HL-60 (cell line): ENCODE results near the gene LBH.

ENCODE experiments used
- DNase-seq, 2 experiments: peaks; one replicate each; pipeline ENCODE4 v3.0.0-alpha.2; 2010 to 2020; ENCODE audit warnings: low read depth in 1 of 2, low spot score in 1 of 2
- H3K27ac ChIP-seq: fragments of 250-450 bp; sonication (Bioruptor Pico); replicated peaks from 2 replicates; pipeline ENCODE4 v1.5.1; 2020; ENCODE audit warnings: mild to moderate bottlenecking, moderate library complexity
- H3K27me3 ChIP-seq: fragments of 250-450 bp; sonication (Bioruptor Pico); 2 replicates; pipeline ENCODE4 v1.5.1; 2021; ENCODE audit warnings: mild to moderate bottlenecking, moderate library complexity; ENCODE audit not compliant: insufficient read depth, poor library complexity, severe bottlenecking
- H3K4me3 ChIP-seq: replicated peaks from 2 replicates; pipeline ENCODE4 v1.5.1; 2011; ENCODE audit warnings: mild to moderate bottlenecking, control low read depth, low read length; ENCODE audit not compliant: insufficient read depth
- CTCF ChIP-seq: IDR thresholded peaks from one replicate; pipeline ENCODE4 v1.5.1; 2011; ENCODE audit warnings: low read length, control low read depth, inconsistent platforms; ENCODE audit not compliant: insufficient read depth
- GABPA ChIP-seq: IDR thresholded peaks from 2 replicates; pipeline ENCODE4 v1.6.1; 2012; ENCODE audit warnings: low read depth
- POLR2AphosphoS5 ChIP-seq: IDR thresholded peaks from 2 replicates; pipeline ENCODE4 v1.6.1; 2012; ENCODE audit warnings: low read depth
- SPI1 ChIP-seq: IDR thresholded peaks from 2 replicates; pipeline ENCODE4 v1.6.1; 2012; ENCODE audit warnings: low read depth, mild to moderate bottlenecking, borderline replicate concordance
- TF ChIP-seq, protein P1 (sequence below): IDR thresholded peaks from 2 replicates; pipeline ENCODE4 v1.6.1; 2012; ENCODE audit warnings: low read depth; ENCODE audit not compliant: insufficient replicate concordance

Gene LBH

GRCh38 chr2:30231996-30232800 lies 864 bp downstream of the LBH start:
- H3K27me3 ChIP-seq, result peaks cover 32% of the 10 kb centered on the region
- no peak for TF ChIP-seq CTCF
- no peak overlapping the region for H3K27ac ChIP-seq
- peak overlapping the region; percentile 51 for H3K4me3 ChIP-seq
- peak in 1 of 2 experiments; percentile 33 for DNase-seq

DNA sequence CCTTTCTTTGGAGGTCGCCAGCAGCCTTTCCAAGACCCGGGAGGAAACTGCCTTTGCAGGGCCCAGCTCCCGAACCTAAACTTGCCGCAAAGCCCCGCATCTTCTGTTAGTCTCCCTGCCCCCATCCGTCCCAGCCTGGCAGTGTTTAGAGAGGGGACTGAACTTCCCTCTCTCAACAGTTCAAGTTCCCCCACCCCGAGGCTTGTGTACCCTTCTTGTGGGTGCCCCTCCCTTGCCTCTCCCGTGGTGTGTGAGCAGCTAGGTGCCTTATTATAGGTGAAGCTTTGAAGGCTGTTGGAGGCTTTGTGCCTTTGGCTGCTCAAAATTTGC lies 1.4 kb downstream of the LBH start:
- Histone ChIP-seq H3K4me3 (peak overlapping the region; percentile 51), H3K27ac (no peak overlapping the region), H3K27me3 (peaks cover 32% of the 10 kb centered on the region)
- TF ChIP-seq SPI1, result no peak
- no peak for TF ChIP-seq CTCF
- TF ChIP-seq GABPA, result no peak
- TF ChIP-seq, protein P1, sequence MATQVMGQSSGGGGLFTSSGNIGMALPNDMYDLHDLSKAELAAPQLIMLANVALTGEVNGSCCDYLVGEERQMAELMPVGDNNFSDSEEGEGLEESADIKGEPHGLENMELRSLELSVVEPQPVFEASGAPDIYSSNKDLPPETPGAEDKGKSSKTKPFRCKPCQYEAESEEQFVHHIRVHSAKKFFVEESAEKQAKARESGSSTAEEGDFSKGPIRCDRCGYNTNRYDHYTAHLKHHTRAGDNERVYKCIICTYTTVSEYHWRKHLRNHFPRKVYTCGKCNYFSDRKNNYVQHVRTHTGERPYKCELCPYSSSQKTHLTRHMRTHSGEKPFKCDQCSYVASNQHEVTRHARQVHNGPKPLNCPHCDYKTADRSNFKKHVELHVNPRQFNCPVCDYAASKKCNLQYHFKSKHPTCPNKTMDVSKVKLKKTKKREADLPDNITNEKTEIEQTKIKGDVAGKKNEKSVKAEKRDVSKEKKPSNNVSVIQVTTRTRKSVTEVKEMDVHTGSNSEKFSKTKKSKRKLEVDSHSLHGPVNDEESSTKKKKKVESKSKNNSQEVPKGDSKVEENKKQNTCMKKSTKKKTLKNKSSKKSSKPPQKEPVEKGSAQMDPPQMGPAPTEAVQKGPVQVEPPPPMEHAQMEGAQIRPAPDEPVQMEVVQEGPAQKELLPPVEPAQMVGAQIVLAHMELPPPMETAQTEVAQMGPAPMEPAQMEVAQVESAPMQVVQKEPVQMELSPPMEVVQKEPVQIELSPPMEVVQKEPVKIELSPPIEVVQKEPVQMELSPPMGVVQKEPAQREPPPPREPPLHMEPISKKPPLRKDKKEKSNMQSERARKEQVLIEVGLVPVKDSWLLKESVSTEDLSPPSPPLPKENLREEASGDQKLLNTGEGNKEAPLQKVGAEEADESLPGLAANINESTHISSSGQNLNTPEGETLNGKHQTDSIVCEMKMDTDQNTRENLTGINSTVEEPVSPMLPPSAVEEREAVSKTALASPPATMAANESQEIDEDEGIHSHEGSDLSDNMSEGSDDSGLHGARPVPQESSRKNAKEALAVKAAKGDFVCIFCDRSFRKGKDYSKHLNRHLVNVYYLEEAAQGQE, result no peak
- no peak for TF ChIP-seq POLR2AphosphoS5
- DNase-seq, result peak in 1 of 2 experiments; percentile 5

GRCh38 chr2:30233271-30234009 lies 2.1 kb downstream of the LBH start:
- DNase-seq, result no peak
- no peak overlapping the region for H3K4me3 ChIP-seq
- H3K27me3 ChIP-seq, result peaks cover 32% of the 10 kb centered on the region
- no peak for TF ChIP-seq GABPA
- TF ChIP-seq POLR2AphosphoS5, result no peak
- TF ChIP-seq, protein P1, result no peak
- no peak for TF ChIP-seq SPI1
- TF ChIP-seq CTCF, result no peak
- no peak overlapping the region for H3K27ac ChIP-seq
